OCI-LY3 (cell line): ENCODE measurements around the gene AGAP1.

Source experiments
- H2AFZ ChIP-seq: fragments of 200-600, 300-600 bp; shearing (Covaris generic); 2 replicates; pipeline ENCODE4 v1.6.0; 2014; ENCODE audit warnings: antibody characterized with exemption, low read depth, low read length
- H3K27ac ChIP-seq: fragments of 200-600, 300-600 bp; sonication (generic); 2 replicates; pipeline ENCODE4 v1.5.1; 2014; ENCODE audit warnings: mild to moderate bottlenecking, low read length, moderate library complexity, mixed read lengths
- H3K27me3 ChIP-seq: fragments of 200-600, 300-600 bp; sonication (generic); 2 replicates; pipeline ENCODE4 v1.6.1; 2014; ENCODE audit warnings: low read depth, low read length, mixed read lengths
- H3K36me3 ChIP-seq: fragments of 200-600, 300-600 bp; sonication (generic); replicated peaks from 2 replicates; pipeline ENCODE3; 2014; ENCODE audit warnings: low read depth, low read length, mixed read lengths
- H3K4me1 ChIP-seq: fragments of 300-600, 200-600 bp; sonication (generic); 2 replicates; pipeline ENCODE4 v1.6.1; 2014; ENCODE audit warnings: low read length, mixed read lengths
- H3K4me2 ChIP-seq: fragments of 200-600, 300-600 bp; sonication (generic); 2 replicates; pipeline ENCODE4 v1.6.1; 2014; ENCODE audit warnings: low read length, mixed read lengths
- H3K4me3 ChIP-seq: fragments of 300-600, 200-600 bp; sonication (generic); 2 replicates; pipeline ENCODE4 v1.5.1; 2014; ENCODE audit warnings: antibody characterized with exemption, mild to moderate bottlenecking, low read length, moderate library complexity
- H3K79me2 ChIP-seq: fragments of 300-600, 200-600 bp; shearing (Covaris generic); 2 replicates; pipeline ENCODE4 v1.6.1; 2014; ENCODE audit warnings: mild to moderate bottlenecking, low read length, mixed read lengths
- H3K9ac ChIP-seq: fragments of 300-600, 200-600 bp; shearing (Covaris generic); 2 replicates; pipeline ENCODE4 v1.6.0; 2014; ENCODE audit warnings: mild to moderate bottlenecking, low read length, moderate library complexity
- H3K9me3 ChIP-seq: fragments of 200-600, 300-600 bp; shearing (Covaris generic); 2 replicates; pipeline ENCODE4 v1.6.1; 2014; ENCODE audit warnings: low read length, mixed read lengths; ENCODE audit not compliant: insufficient read depth
- H4K20me1 ChIP-seq: fragments of 200-600, 300-600 bp; sonication (generic); 2 replicates; pipeline ENCODE4 v1.6.1; 2016; ENCODE audit warnings: low read length, mixed read lengths; ENCODE audit not compliant: insufficient read depth
- EZH2phosphoT487 ChIP-seq: fragments of 200-600 bp; shearing (Covaris generic); IDR thresholded peaks from 2 replicates; pipeline ENCODE4 v1.6.1; 2018; ENCODE audit warnings: antibody characterized with exemption, mixed run types, low read depth
- TF ChIP-seq, protein P1 (sequence below): fragments of 200-600, 300-600 bp; sonication (generic); IDR thresholded peaks from 2 replicates; pipeline ENCODE4 v1.5.1; 2014; ENCODE audit warnings: antibody characterized with exemption, low read length, low read depth

Gene AGAP1

DNA sequence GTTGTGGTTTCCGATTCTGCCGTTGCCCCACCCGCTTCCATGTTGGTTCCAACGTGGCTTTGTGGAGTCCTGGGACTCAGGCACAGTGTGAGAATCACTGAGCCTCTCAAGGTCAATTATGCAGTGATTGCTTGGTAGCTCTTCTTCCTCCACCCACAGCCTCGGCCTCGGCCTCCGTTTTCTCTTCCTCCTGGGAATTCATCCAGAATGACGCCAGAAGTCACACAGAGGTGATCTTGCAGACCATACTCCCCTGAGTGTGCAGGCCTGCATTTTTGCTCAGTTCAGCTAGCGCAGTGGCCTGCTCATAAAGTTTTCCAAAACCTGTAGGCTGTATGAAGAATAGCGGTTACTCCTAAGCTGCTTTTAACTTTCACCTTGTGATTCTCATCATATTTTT is 401.0 kb downstream of the AGAP1 start:
- Histone ChIP-seq H3K9me3 (no peaks in the 10 kb centered on the region), H3K79me2 (no peaks in the 10 kb centered on the region), H3K4me2 (no peak overlapping the region), H3K27me3 (no peaks in the 10 kb centered on the region), H4K20me1 (no peaks in the 10 kb centered on the region), H3K4me3 (no peak overlapping the region), H3K9ac (no peak overlapping the region), H3K4me1 (no peaks in the 10 kb centered on the region), H3K27ac (no peak overlapping the region), H3K36me3 (no peaks in the 10 kb centered on the region), H2AFZ (no peak overlapping the region)
- TF ChIP-seq, protein P1, sequence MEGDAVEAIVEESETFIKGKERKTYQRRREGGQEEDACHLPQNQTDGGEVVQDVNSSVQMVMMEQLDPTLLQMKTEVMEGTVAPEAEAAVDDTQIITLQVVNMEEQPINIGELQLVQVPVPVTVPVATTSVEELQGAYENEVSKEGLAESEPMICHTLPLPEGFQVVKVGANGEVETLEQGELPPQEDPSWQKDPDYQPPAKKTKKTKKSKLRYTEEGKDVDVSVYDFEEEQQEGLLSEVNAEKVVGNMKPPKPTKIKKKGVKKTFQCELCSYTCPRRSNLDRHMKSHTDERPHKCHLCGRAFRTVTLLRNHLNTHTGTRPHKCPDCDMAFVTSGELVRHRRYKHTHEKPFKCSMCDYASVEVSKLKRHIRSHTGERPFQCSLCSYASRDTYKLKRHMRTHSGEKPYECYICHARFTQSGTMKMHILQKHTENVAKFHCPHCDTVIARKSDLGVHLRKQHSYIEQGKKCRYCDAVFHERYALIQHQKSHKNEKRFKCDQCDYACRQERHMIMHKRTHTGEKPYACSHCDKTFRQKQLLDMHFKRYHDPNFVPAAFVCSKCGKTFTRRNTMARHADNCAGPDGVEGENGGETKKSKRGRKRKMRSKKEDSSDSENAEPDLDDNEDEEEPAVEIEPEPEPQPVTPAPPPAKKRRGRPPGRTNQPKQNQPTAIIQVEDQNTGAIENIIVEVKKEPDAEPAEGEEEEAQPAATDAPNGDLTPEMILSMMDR: no peak
- TF ChIP-seq EZH2phosphoT487: no peak

DNA sequence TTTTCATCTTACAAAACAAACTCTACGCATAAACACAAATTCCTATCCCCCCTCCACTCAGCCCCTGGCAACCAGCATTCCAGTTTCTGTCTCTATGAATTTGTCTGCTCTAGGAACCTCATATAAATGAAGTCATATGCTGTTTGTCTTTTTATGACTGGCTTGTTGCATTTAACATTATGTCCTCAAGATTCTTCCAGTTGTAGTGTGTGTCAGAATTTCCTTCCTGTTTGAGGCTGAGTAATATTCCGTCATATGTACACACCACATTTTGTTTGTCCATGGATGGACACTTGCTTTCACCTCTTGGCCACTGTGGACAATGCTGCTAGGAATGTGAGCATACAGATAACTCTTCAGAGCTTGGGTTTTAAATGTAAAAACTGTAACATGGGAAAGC is 402.2 kb downstream of the AGAP1 start:
- no peaks in the 10 kb centered on the region for H3K9me3 ChIP-seq

DNA sequence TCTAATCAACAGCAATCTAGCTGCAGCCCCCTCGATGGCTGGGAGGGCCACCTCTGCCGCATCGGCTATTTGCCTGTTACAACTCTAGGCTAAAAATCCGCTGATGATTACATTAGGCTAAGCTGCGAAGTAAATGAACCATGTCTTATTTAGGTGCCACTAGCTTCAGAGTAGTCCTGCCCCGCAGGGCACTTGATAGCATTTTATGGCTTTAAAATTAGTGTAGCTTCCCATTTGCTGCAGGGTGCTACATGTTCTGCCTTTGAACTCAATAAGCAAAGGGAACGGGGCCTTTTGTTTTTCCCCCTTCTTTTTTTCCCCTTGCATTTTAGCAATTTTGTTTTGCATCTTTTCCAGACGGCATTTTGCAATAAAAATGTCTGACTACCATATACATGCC is 404.1 kb downstream of the AGAP1 start:
- no peak overlapping the region for H3K4me2 ChIP-seq

More for the DNA sequence above, 402.2 kb downstream of the AGAP1 start:
- no peak overlapping the region for H3K9ac ChIP-seq
- H3K27ac ChIP-seq: no peak overlapping the region
- H3K4me1 ChIP-seq: no peaks in the 10 kb centered on the region
- TF ChIP-seq, protein P1: no peak
- no peak for TF ChIP-seq EZH2phosphoT487
- no peaks in the 10 kb centered on the region for H3K27me3 ChIP-seq
- no peaks in the 10 kb centered on the region for H3K36me3 ChIP-seq
- H3K4me2 ChIP-seq: no peak overlapping the region
- H3K79me2 ChIP-seq: no peaks in the 10 kb centered on the region
- H4K20me1 ChIP-seq: no peaks in the 10 kb centered on the region
- no peak overlapping the region for H2AFZ ChIP-seq
- H3K4me3 ChIP-seq: no peak overlapping the region

DNA sequence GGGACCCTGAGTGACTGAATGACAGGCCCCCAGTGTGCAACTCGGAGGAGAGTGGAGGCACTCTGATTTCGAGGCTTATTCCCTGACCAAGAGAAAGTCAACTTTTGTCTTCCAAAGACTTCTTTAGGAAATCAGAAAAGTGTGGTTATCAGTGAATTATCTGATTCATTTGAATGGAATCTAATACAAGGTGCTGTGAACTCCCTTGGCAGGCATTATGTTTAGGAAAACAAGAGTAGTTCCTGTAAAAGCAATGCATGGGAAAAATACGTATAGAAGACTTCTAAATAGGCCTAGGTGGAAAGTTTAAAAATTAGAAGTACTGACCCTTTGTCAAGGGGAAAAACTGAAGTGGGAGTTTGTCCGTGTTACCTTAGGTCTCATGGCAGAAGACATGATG is 404.9 kb downstream of the AGAP1 start:
- no peaks in the 10 kb centered on the region for H3K9me3 ChIP-seq
- H4K20me1 ChIP-seq: no peaks in the 10 kb centered on the region
- no peak overlapping the region for H3K4me2 ChIP-seq
- H3K79me2 ChIP-seq: no peaks in the 10 kb centered on the region
- no peak for TF ChIP-seq EZH2phosphoT487
- TF ChIP-seq, protein P1: no peak
- H3K27me3 ChIP-seq: no peaks in the 10 kb centered on the region
- no peak overlapping the region for H3K27ac ChIP-seq
- no peak overlapping the region for H3K4me3 ChIP-seq
- no peak overlapping the region for H2AFZ ChIP-seq
- H3K4me1 ChIP-seq: no peaks in the 10 kb centered on the region
- H3K36me3 ChIP-seq: no peaks in the 10 kb centered on the region
- no peak overlapping the region for H3K9ac ChIP-seq

More for the DNA sequence above, 404.1 kb downstream of the AGAP1 start:
- Histone ChIP-seq H3K79me2 (no peaks in the 10 kb centered on the region), H3K9ac (no peak overlapping the region), H3K4me1 (no peaks in the 10 kb centered on the region), H3K36me3 (no peaks in the 10 kb centered on the region), H3K9me3 (no peaks in the 10 kb centered on the region), H3K4me3 (no peak overlapping the region), H4K20me1 (no peaks in the 10 kb centered on the region), H3K27me3 (no peaks in the 10 kb centered on the region), H2AFZ (no peak overlapping the region), H3K27ac (no peak overlapping the region)
- TF ChIP-seq, protein P1: no peak
- no peak for TF ChIP-seq EZH2phosphoT487
